IPS DF 19.7 (cell line): Measurements from ENCODE around the gene PDSS1.
"Not testable (repeated sequence)": the region's sequence is repeated elsewhere in the genome, so short reads cannot be mapped to it uniquely, and the experiment has no call there.

Experiments
- DNase-seq: peaks from one replicate; pipeline ENCODE4 v3.0.0-alpha.2; 2013; ENCODE audit warnings: low read depth, low spot score

The PDSS1 gene, protein sequence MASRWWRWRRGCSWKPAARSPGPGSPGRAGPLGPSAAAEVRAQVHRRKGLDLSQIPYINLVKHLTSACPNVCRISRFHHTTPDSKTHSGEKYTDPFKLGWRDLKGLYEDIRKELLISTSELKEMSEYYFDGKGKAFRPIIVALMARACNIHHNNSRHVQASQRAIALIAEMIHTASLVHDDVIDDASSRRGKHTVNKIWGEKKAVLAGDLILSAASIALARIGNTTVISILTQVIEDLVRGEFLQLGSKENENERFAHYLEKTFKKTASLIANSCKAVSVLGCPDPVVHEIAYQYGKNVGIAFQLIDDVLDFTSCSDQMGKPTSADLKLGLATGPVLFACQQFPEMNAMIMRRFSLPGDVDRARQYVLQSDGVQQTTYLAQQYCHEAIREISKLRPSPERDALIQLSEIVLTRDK

DNA sequence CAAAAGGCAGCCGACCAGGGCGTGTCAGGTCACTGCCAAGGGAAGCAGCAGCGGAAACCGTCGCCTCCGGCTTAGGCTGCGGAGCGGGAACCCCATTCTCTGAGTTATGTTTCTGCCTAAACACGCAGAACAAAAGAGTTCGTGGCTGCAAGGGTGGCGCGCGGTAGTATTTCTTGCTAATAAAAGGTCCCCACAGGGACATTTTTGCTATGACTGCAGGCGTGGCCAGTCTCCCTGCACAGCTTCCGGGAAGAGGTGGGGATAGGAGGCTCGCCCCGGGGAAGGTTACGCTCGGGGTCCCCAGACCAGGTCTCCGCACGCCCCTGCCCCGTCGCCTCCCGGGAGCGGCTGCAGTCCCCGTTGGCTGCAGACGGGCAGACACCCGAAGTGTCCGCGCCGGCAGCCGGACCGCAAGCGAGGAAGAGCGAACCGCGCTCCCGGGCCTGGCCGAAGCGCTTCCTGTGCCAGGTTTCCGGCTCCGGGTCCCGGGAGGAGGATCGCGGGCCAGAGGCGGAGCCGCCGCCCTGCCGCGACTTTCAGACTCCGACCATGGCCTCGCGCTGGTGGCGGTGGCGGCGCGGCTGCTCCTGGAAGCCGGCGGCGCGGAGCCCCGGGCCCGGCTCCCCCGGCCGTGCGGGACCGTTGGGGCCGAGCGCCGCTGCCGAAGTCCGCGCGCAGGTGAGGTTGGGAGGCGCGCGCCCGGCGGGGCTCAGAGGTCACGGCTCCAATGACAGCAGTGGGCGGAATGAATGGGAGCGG, at the start of gene PDSS1:
PDSS1 (plus strand) TSS at position 539 of the 759 bp plus-strand sequence; CDS start at position 550, 11 bp downstream.
- DNase-seq, result no peak

DNA sequence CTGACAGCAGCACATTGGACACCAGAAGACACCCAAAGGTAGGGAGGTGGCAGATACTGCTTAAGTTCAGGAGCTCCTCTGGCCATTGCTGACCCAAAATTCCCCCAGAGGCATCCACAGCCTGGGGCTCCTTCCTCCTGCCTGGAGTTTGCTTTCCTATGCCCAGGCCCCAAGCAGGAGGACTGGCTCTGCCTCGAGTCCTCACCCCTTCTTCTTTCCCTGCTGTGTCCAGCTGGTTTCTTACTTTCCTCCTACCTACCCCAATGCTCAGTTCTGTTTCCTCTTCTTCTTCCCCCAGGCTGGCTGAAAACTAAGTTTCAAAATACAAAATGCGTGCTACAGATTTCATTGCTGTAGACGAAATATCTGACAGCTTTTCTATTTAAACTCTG, 49.3 kb upstream of the PDSS1 start:
- DNase-seq, result not testable (repeated sequence)

DNA sequence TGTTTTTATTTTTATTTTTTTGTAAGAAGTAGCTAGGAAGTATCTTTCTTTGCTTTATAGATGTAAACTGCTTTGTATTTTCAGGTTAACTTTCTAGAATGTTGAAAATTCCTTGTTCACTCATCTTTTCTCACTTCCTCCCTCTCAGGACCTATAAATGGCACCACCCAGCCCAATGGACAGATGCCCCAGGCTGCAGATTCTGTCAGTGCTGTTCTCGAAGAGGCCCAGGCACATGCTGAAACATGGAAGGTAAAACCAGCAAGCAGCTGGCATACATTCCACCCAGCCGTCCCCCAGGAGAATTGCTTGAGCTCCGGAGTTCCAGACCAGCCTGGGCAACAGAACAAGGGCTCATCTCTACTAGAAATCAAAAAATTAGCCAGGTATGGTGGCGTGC, 47.1 kb upstream of the PDSS1 start:
- DNase-seq, result no peak

DNA sequence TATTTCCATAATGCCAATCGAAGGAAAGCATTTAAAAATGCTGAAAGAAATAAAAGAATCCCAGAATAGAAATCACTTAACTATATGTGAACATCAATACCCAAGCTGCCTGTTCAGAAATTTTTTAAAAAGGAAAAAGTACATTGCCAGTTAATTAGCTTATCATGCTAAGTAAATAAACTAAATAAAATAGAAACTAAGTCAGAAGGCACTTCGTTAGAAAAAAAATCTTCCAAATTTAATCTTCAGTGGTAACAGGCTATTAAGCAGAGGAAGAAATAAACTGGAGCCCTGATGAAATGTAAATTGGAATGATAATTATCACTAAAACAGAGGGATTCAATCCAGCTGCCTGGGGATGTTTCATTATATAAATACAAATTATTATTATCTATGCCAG, 46.0 kb upstream of the PDSS1 start:
- not testable (repeated sequence) for DNase-seq

DNA sequence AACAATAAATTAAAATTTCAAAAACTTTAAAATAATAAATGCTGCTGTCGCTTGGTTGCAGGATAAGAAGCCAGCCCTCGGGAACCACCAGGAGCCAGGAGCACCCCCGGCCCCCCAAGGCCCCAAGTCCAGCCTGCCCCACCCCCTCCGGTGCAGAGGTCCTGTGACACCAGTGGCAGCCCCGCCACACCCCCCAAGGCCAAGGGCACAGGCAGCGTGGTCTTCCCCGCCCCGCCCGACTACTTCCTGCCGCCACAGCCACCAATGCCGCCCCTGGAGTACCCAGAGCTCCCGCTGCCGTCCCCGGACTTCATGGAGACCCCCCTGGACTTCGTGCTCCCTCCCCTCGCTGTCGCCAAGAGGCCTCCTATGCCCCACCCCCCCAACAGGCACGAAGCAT, 44.5 kb upstream of the PDSS1 start:
- no peak for DNase-seq

DNA sequence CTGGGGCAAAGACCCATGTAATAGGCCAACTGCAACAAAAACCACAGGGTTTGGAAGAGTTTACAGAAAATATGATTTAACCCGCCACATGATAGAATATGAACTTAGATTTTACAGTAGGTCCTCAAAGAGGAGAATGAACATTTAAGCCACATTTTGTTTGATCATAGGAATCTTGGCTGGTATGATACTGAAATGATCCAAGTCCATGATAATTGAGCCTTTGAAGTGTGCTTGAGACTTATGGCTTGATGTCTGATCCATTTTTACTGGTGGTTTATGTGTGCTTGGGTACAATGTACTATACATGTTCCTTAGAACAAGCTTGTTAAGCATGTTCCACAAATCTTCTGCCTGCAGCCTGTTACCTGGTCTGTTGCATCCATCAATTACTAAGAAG, 41.8 kb upstream of the PDSS1 start:
- DNase-seq, result no peak

DNA sequence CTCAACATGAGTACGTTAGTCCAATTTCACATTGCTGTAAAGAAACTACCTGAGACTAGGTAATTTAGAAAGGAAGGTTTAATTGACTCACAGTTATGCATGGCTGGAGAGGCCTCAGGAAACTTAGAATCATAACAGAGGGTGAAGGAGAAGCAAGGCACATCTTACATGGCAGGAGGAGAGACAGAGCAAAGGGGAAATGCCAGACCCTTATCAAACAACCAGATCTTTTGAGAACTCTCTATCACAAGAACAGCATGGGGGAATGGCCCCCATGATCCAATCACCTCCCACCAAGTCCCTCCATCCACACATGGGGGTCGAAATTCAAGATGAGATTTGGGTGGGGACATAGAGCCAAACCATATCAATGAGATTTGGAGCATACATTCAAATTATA, 34.6 kb upstream of the PDSS1 start:
- no peak for DNase-seq

DNA sequence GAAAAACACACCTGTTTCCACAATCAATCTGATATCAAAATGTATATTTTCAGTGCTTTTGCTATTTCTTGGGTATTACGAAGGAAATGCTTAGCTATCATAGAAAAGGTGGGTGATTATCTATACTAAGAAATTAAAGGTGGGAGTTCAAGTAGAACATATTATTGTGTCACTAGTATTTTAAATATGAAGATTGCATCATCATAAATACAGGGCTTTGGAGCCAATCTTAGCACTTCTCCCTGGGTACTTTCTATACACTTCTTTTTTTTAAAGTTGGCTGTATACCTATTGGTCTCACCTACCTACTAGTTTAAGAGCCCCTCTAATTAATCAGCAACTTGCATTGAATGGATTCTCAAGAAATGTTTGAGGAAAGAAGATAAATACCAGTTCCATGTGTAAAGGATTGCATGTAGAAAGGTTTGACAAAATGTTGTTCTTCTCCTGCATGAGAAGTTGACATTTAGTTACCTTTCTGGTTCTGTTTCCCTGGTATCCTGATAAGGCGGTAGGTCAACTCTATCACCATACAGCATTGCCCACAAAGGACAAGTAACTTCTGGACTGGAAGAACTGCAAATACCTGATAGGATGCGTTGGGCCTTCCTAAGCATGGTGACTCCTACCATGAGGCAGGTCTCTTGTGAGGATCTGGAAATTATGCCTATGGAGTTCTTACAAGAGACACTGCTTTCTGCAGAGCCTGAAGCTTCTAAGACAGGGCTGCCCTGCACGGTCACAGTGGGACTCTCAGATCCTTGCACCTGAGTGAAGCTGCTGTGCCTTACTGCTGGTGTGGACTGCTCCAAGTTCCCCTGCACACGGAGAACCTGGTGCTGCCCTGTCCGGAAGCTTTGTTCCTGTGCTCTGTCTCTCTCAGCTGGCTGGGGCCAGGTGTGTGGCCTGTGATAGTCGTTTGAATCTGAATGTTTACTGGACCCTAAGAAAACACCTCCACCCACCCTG, 32.1 kb upstream of the PDSS1 start:
- DNase-seq, result no peak

DNA sequence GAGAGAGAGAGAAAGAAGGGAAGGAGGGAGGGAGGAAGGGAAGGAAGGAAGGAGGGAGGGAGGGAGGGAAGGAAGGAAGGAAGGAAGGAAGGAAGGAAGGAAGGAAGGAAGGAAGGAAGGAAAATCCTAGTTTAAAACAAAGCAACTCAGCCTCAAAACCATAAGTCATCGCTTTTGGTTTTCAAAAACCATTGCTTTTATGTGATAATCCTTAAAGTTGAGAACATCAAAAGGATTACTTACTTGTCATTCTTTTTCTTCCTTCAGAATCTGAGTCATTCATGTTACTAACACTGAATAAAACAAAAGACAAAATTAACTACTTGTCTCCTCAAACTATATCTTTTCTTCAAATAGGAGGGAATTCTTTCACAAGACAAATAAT, 21.6 kb upstream of the PDSS1 start:
- no peak for DNase-seq

DNA sequence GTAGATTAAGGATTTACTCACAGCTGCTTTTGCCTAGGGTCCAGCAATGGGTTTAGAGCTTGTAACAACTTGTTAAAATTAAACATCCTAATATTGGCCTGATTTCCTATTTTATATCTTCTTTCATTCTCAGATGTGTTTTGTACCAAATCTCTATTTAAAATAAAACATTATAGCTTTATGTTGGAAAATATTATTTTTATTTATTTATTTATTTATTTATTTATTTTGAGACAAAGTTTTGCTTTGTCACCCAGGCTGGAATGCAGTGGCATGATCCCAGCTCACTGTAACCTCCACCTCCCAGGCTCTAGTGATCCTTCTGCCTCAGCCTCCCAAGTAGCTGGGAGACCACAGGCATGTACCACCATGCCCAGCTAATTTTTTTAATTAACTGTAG, 17.9 kb upstream of the PDSS1 start:
- DNase-seq, result no peak

DNA sequence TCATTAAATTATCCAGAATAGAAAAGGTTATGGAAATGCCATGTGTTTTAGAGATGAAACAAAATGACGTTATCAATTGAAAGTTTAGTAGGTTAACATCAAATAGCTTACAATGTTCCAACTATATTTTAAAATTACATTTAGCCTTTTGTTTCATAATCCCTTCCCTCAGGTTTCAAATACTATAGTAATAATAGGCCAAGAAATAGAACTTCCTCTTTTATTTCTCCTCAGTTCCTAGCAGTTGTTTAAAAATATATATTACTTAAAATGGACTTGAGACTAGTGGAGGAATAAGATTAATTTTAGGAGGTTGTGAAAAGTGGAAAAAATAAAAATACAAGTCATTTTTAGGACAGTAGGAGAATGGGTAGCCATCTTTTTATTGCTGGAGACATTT, 16.4 kb upstream of the PDSS1 start:
- no peak for DNase-seq

DNA sequence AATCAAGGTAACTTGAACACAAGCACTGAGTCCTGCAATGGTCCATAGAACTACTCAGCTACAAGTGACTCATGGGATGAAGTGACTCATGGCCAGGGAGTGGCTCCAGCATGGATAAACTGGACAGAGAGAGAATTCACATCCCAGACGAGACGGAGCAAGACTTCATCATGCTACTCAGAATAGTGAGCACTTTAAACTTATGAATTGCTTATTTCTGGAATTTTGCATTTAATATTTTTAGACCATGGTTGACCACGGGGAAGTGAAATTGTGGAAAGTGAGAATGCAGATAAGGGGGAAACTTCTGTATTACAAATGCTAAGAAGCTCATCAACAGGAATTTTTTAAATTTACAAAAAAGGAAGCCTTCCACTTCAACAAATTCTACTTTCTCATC, 15.5 kb upstream of the PDSS1 start:
- DNase-seq, result not testable (repeated sequence)

DNA sequence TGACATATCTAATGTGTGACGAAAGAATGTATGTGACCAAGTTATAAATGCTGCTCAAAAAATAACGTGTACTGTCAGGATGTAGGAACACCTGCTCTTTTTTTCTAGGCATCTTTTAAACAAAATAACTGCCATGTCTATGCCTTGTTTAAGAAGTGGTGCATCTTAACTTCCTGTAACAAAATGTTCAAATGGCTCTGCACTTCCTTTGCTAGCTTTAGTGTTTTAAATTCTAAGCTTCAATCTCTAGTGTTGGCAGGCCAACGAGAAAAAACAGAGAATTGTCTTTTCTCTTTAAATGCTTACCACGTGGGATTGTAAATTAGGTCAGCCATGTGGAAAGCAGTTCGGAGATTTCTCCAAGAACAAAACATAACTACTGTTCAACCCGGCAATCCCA, 14.6 kb upstream of the PDSS1 start:
- DNase-seq, result no peak

DNA sequence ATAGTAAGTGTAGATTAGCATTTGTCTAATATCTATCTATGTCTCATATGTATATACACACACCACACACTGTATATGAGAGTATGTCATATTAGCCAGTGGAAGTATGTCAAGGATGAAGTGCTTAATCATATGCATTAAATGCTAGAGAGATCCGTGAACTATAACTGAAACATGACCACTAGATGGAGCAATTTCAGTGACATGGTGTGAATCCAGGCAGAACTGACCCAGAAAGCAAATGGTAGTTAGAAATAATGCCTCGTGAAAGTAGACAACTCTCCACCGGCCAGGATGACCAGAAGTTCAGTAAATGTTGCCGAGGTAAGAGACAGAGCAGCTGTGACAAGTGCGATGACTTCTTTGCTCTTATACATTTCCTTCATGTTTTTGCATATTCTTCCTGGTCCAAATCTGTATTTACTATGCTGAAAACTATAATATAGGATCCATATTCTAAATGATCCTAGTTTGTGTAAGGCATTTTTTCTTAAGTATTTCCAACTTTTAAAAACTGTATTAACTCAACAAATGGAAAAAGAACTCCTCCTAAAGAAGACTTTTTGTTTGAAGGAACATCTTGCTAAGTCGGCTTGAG, 12.7 kb upstream of the PDSS1 start:
- not testable (repeated sequence) for DNase-seq

DNA sequence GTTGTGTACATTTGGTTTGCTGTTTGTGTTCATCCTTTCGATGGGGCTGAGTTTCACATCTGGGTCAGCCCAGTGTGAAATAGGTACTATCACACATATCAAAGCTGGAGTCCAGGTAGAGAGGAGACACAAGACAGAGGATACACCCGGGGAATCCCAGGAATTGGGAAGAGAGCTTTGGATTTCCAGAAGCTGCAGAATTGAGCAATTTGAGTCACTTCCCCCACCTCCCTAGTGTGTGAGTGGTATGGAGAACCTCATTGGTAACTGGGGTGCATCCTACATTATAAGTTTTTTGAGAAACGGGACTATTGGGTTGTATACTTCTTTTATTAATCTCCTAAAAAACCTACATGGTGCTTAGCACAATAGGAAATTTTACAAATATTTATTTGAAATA, 12.1 kb upstream of the PDSS1 start:
- no peak for DNase-seq

DNA sequence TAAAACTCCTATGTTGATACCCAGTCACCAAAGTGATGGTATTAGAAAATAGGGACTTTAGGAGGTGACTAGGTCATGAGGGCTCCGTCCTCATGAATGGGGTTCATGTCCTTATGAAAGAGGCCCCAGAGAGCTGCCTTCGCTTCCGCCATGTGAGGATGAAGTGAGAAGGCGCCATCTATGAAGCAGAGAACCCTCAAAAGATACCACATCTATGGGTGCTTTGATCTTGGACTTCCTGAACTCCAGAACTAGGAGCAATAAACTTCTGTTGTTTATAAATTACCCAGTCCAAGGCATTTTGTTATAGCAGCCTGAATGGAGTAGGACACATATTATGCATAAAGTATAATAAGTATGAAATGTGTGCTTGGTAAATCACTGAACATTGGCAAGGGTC, 8.1 kb upstream of the PDSS1 start:
- no peak for DNase-seq

DNA sequence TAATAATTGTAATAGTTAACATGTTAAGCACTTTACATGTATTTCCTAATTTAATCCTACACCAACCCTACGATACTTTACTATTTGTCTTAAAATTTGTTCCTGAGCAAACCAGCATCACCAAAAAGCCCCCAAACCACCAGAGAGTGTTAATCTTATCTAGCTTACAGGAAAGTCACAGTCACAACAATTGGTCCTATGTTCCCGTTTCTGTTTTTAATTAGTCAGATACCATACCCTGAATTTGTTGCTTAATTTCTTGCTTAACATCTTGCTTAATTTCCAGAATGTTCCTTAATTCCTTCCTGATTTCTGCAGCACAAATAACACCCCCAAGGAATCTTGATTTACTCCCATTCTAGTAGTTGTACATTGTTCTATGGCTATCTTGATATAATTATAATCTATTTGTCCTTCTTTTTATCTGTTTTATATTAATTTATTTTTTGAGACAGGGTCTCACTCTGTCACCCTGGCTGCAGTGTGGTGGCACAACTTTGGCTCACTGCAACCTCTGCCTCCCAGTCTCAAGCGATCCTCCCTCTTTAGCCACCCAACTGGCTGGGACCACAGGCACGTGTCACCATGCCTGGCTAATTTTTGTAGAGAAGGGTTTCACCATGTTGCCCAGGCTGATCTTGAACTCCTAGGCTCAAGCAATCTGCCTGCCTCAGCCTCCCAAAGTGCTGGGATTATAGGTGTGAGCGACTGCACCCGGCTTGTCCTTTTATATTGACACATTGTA, 6.6 kb upstream of the PDSS1 start:
- no peak for DNase-seq

DNA sequence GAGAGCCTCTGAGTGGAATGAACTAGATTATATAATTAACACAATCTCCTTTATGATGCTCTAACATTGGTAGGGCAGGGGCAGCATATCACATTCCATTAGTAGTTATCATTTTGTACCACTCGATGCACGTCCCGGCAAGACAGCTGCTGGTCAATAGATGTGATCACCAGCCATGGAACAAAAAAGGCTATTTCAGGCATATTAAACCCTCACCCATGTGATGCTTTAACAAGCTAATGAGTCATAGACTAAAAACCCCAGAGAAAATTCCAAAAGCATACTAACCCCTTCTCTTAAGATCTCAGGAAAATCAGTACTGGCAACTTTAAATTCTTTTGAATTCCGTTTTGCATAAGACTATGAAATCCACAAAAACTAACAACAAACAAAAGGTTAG, 3.0 kb upstream of the PDSS1 start:
- not testable (repeated sequence) for DNase-seq

DNA sequence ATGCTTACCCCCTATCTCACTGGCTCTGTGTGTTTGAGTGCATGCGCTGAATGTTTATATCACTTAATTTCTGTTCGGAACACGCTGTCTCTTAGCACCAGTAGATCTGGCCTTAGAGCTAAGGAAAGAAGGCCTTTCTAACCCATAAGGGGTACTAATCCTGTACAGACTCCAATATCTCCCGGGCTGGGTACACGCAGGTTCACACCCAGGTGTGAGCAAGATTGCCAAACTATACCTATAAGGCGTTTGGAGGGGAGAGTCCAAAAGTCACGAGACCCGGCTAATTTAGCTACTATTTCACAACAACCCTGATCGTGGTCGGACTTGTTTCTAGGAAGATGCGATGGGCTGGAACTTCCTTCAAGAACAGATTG, 727 bp upstream of the PDSS1 start:
- DNase-seq, result no peak

DNA sequence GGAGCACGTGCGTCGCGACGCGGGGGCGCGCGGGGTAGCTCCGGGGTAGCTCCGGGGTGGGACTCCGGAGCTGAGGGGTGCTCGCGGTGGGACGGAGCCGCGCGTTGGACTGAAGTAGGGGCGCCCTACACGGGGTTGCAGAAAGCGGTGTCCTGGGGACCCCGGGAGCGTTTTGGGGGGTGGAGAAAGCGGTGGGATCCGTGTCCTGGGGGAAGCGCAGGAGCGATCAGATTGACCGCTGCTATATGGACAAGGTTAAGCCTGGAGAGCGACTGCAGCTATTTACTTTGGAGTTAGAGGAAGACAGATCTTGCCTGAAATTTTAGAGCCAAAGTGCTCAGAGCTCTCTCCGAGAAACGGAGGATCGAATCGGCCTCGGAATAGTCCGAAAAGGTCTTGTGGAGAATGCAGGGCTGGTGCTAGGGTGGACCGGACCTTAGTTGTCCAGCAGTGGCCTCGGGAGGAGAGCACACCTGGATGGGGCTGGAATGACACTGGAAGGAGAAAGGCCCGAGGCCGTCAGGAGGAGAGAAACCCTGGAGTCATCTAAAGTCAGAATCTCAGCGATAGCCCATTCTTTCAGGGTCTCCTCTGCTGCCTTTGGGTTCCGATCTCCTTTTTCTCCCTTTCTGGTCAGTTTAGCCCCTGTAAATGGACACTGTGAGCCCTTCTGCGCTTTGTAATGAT, 564 bp downstream of the PDSS1 start:
- no peak for DNase-seq
